SK-N-SH (cell line): ENCODE data around the gene YKT6. TPM values are rescaled to one million over a fixed set of nuclear protein-coding genes. Genes with fewer than 3 reads are reported as not detected.

Source experiments
- CTCF ChIA-PET: fragments of 300-600, 350-600 bp; formaldehyde crosslinking; extraction: SDS; loops from one replicate; lab custom pipeline; 2021; lab: Yijun Ruan, JAX
- POLR2A ChIA-PET: fragments of 350-600 bp; sonication (Branson Sonifier 250); formaldehyde crosslinking; extraction: SDS; loops from one replicate; lab custom pipeline; 2020; ENCODE audit warnings: antibody characterized with exemption, inconsistent platforms; lab: Yijun Ruan, JAX
- DNase-seq: peaks from one replicate; pipeline ENCODE4 v3.0.0; 2012
- H2AFZ ChIP-seq: fragments of 200-600 bp; sonication (generic); 2 replicates; pipeline ENCODE4 v1.8.1; 2016; ENCODE audit warnings: antibody characterized with exemption, mild to moderate bottlenecking, low read depth
- H3F3A ChIP-seq: fragments of 200-600 bp; sonication (generic); replicated peaks from 2 replicates; pipeline ENCODE3; 2016; ENCODE audit warnings: antibody characterized with exemption, mild to moderate bottlenecking; ENCODE audit not compliant: insufficient read depth
- H3K27ac ChIP-seq, 2 experiments: fragments of 200-500 bp in 1 of 2; fragments of 200-600 bp in 1 of 2; sonication (Bioruptor generic) in 1 of 2; sonication (generic), shearing (Covaris generic) in 1 of 2; 2 replicates each; pipeline versions ENCODE4 v1.5.1 to v1.6.1; 2014 to 2016; ENCODE audit warnings: low read depth in 2 of 2, inconsistent platforms in 1 of 2, low read length in 1 of 2, mild to moderate bottlenecking in 1 of 2, mixed read lengths in 1 of 2
- H3K27me3 ChIP-seq: fragments of 200-600 bp; sonication (generic), shearing (Covaris generic); 2 replicates; pipeline ENCODE4 v1.6.1; 2016; ENCODE audit warnings: mixed run types; ENCODE audit not compliant: insufficient read depth
- H3K36me3 ChIP-seq, 2 experiments: fragments of 200-500 bp in 1 of 2; fragments of 200-600 bp in 1 of 2; sonication (Bioruptor generic) in 1 of 2; sonication (generic) in 1 of 2; replicated peaks in 1 of 2; 2 replicates each; pipeline versions ENCODE3 to v1.5.1; 2014 to 2016; ENCODE audit warnings: low read length in 1 of 2, mild to moderate bottlenecking in 1 of 2; ENCODE audit not compliant: insufficient read depth in 2 of 2, control insufficient read depth in 1 of 2
- H3K4me1 ChIP-seq, 2 experiments: fragments of 200-500 bp in 1 of 2; fragments of 200-600 bp in 1 of 2; sonication (Bioruptor generic) in 1 of 2; sonication (generic), shearing (Covaris generic) in 1 of 2; 2 replicates each; pipeline versions ENCODE4 v1.5.1 to v1.6.1; 2014 to 2016; ENCODE audit warnings: low read depth in 1 of 2, low read length in 1 of 2, mixed run types in 1 of 2; ENCODE audit not compliant: insufficient read depth in 2 of 2, control insufficient read depth in 1 of 2
- H3K4me2 ChIP-seq: fragments of 200-600 bp; sonication (generic), shearing (Covaris generic); 2 replicates; pipeline ENCODE4 v1.6.1; 2017; ENCODE audit warnings: mixed run types
- H3K4me3 ChIP-seq, 2 experiments: fragments of 200-500 bp in 1 of 2; fragments of 200-600 bp in 1 of 2; sonication (Bioruptor generic) in 1 of 2; sonication (generic), shearing (Covaris generic) in 1 of 2; 2 replicates each; pipeline versions ENCODE4 v1.5.1 to v1.8.1; 2014 to 2016; ENCODE audit warnings: low read depth in 2 of 2, inconsistent platforms in 1 of 2, low read length in 1 of 2, mild to moderate bottlenecking in 1 of 2, mixed read lengths in 1 of 2, moderate library complexity in 1 of 2
- H3K79me2 ChIP-seq: fragments of 200-600 bp; sonication (generic); 2 replicates; pipeline ENCODE4 v1.8.1; 2017; ENCODE audit warnings: mild to moderate bottlenecking; ENCODE audit not compliant: insufficient read depth
- H3K9ac ChIP-seq: fragments of 200-600 bp; sonication (generic); 2 replicates; pipeline ENCODE4 v1.6.1; 2017; ENCODE audit warnings: mixed run types
- H3K9me2 ChIP-seq: fragments of 200-600 bp; sonication (generic); 2 replicates; pipeline ENCODE4 v1.6.1; 2017; ENCODE audit warnings: mixed run types
- H3K9me3 ChIP-seq: fragments of 200-600 bp; sonication (generic); 2 replicates; pipeline ENCODE4 v1.6.1; 2017; ENCODE audit warnings: mixed run types, mild to moderate bottlenecking, moderate library complexity
- H4K20me1 ChIP-seq: fragments of 200-600 bp; sonication (generic); 2 replicates; pipeline ENCODE4 v1.6.1; 2017; ENCODE audit warnings: mild to moderate bottlenecking, mixed run types; ENCODE audit not compliant: insufficient read depth
- CHD2 ChIP-seq: fragments of 150-350 bp; IDR thresholded peaks from 2 replicates; pipeline ENCODE4 v1.6.1; 2018; ENCODE audit warnings: low read length; ENCODE audit not compliant: partially characterized antibody
- CTCF ChIP-seq: fragments of 200-600 bp; sonication (generic); IDR thresholded peaks from 2 replicates; pipeline ENCODE4 v1.6.1; 2017; ENCODE audit warnings: antibody characterized with exemption, mild to moderate bottlenecking, moderate library complexity
- EP300 ChIP-seq, 2 experiments: IDR thresholded peaks; 2 replicates each; pipeline versions ENCODE4 v1.4.0 to v1.6.1; 2012; ENCODE audit warnings: borderline replicate concordance in 1 of 2, low read depth in 1 of 2, low read length in 1 of 2
- EZH2phosphoT487 ChIP-seq: fragments of 200-600 bp; sonication (generic); IDR thresholded peaks from 2 replicates; pipeline ENCODE4 v1.6.1; 2017; ENCODE audit warnings: low read depth, mixed run types, mild to moderate bottlenecking, antibody characterized with exemption, moderate library complexity, borderline replicate concordance
- GATA2 ChIP-seq: sonication (generic); formaldehyde crosslinking; IDR thresholded peaks from 2 replicates; pipeline ENCODE4 v1.5.0; 2020; ENCODE audit warnings: mild to moderate bottlenecking, missing genetic modification reagents
- NRF1 ChIP-seq: IDR thresholded peaks from 2 replicates; pipeline ENCODE4 v1.6.1; 2012; ENCODE audit warnings: low read depth, mild to moderate bottlenecking, low read length
- PBX3 ChIP-seq: IDR thresholded peaks from 2 replicates; pipeline ENCODE4; 2012
- POLR2AphosphoS5 ChIP-seq: IDR thresholded peaks from 2 replicates; pipeline ENCODE4 v1.6.1; 2012; ENCODE audit warnings: low read depth, low read length
- RCOR1 ChIP-seq: fragments of 150-350 bp; IDR thresholded peaks from 2 replicates; pipeline ENCODE4 v1.6.1; 2017; ENCODE audit warnings: antibody characterized with exemption, low read length
- RFX5 ChIP-seq: IDR thresholded peaks from 2 replicates; pipeline ENCODE4 v1.6.1; 2012; ENCODE audit warnings: mild to moderate bottlenecking, improper control_type of control experiment, low read length
- SIN3A ChIP-seq: IDR thresholded peaks from 2 replicates; pipeline ENCODE4 v1.6.1; 2012; ENCODE audit warnings: low read depth, mild to moderate bottlenecking, low read length, moderate library complexity, borderline replicate concordance
- SMC3 ChIP-seq: IDR thresholded peaks from 2 replicates; pipeline ENCODE4 v1.6.1; 2012; ENCODE audit warnings: low read depth, low read length, improper control_type of control experiment
- WGBS: methylation state at CpG from one replicate; pipeline ENCODE4 v1.1.6; 2017; ENCODE audit warnings: low lambda C conversion rate; 5-methylcytosine and 5-hydroxymethylcytosine counted together
- polyA plus RNA-seq, 3 experiments: library from polyadenylated mRNA; depleted of rRNA; stranded (reverse); fragments of >200 nt; gene quantifications; 2 replicates each; pipeline ENCODE4 v1.2.3, GENCODE V29; 2012
- TF ChIP-seq, protein P1 (sequence below): IDR thresholded peaks from 2 replicates; pipeline ENCODE4 v1.4.0; 2012; ENCODE audit warnings: low read depth
- TF ChIP-seq, protein P2 (sequence below): fragments of 150-350 bp; IDR thresholded peaks from 2 replicates; pipeline ENCODE4 v1.6.1; 2016; ENCODE audit warnings: mild to moderate bottlenecking, low read depth, low read length

YKT6 gene
- polyA plus RNA-seq, 1 of the 3 experiments (the other 2 are of a cell fraction): 170 TPM

DNA sequence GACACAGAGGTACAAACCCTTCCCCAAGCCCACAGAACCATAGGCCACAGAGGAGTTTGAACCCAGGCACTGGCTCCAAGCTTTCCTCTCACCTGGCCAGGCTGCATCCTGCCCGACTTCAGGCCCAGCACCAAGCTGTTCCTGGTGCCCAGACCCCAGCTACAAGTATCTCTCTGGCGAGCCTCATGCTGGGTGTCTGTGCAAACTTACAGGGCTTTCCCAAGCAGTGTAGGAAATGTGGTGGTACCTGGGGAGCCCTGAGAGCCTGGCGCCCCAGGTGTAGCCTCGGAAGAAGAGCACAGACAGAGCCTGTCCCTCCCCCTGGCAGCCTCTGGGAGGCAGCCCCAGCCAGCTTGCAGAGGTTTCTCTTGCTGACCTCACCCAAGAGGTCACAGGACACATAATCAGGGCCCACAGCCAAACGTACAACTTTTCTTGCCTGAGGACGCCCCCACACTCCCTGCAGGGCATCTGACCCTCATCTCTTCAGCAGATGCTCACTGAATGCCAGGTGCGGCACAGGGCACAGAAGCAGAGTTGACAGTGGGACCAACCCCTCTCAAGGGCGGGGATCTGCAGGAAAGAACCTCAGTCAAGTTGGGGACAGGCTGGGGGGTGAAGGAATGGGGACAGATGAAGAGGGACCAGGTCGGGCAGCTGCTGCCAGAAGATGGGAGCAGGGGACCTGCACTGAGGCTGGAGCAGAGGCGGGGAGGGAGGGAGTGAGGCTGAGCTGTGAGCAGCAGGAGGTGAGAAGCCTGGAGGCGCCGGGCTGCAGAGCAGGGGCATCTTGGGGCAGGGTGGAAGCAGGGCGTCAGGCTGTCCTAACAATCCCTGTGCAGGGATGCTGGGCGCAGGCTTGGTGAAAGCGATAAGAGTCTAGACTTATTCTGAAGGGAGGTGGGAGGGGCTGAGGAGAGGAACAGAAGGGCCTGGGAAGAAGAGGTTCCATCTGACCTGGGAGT, 43.4 kb upstream of the YKT6 start:
- no peaks in the 10 kb centered on the region for H3K79me2 ChIP-seq
- H3K9me3 ChIP-seq: no peaks in the 10 kb centered on the region
- DNase-seq: peak; percentile 36
- H3K4me1 ChIP-seq: peaks cover 0 to 25% of the 10 kb centered on the region in 2 experiments; a peak in 1 of 4 replicates
- H2AFZ ChIP-seq: no peak overlapping the region
- H3K9ac ChIP-seq: no peak overlapping the region
- no peaks in the 10 kb centered on the region for H3K9me2 ChIP-seq
- ChIA-PET CTCF (interaction anchor here (0.7 to 1.6 kb wide), 4 partner anchors 15 to 85 kb away, joined by 3 to 5 read pairs (median 3); no protein-coding TSS in a partner anchor), POLR2A (no interaction called here)
- H3K36me3 ChIP-seq: no peaks in the 10 kb centered on the region
- no peak overlapping the region for H3K27ac ChIP-seq
- no peak overlapping the region for H3K4me2 ChIP-seq
- H3F3A ChIP-seq: no peaks in the 10 kb centered on the region
- no peaks in the 10 kb centered on the region for H3K27me3 ChIP-seq
- H4K20me1 ChIP-seq: no peaks in the 10 kb centered on the region
- H3K4me3 ChIP-seq: no peak overlapping the region
- TF ChIP-seq, protein P1, sequence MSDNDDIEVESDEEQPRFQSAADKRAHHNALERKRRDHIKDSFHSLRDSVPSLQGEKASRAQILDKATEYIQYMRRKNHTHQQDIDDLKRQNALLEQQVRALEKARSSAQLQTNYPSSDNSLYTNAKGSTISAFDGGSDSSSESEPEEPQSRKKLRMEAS: no peak
- TF ChIP-seq SMC3 (no peak), SIN3A (no peak), EP300 (IDR thresholded peaks at IDR 0.05; ENCODE audit: borderline replicate concordance in 1 of 2, low read depth in 1 of 2, low read length in 1 of 2) (no peak), CHD2 (no peak), GATA2 (CRISPR knock-in tag) (no peak), PBX3 (no peak), NRF1 (no peak), POLR2AphosphoS5 (no peak), RFX5 (no peak), CTCF (no peak), RCOR1 (no peak), EZH2phosphoT487 (no peak)
- TF ChIP-seq, protein P2, sequence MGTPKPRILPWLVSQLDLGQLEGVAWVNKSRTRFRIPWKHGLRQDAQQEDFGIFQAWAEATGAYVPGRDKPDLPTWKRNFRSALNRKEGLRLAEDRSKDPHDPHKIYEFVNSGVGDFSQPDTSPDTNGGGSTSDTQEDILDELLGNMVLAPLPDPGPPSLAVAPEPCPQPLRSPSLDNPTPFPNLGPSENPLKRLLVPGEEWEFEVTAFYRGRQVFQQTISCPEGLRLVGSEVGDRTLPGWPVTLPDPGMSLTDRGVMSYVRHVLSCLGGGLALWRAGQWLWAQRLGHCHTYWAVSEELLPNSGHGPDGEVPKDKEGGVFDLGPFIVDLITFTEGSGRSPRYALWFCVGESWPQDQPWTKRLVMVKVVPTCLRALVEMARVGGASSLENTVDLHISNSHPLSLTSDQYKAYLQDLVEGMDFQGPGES: no peak
- 80% methylated on average over 15 of the region's 15 CpGs for WGBS
